COR-L47 (cell line): ENCODE data around the gene FNBP1L.

Experiments
- DNase-seq: peaks from one replicate; lab custom pipeline; 2025; lab: John Stamatoyannopoulos, UW

FNBP1L gene

GRCh38 chr1:93489756-93490155, 41.8 kb downstream of the FNBP1L start:
- DNase-seq, result no peak

GRCh38 chr1:93490357-93490756, 42.4 kb downstream of the FNBP1L start:
- DNase-seq, result no peak

GRCh38 chr1:93495911-93496310, 48.0 kb downstream of the FNBP1L start:
- DNase-seq, result no peak

- no peak for DNase-seq
Measured at GRCh38 chr1:93496520-93496919, 48.6 kb downstream of the FNBP1L start.

GRCh38 chr1:93499075-93499474, 51.2 kb downstream of the FNBP1L start:
- DNase-seq, result no peak

- DNase-seq, result no peak
Measured at GRCh38 chr1:93499533-93499932, 51.6 kb downstream of the FNBP1L start.

GRCh38 chr1:93500275-93500674, 52.4 kb downstream of the FNBP1L start:
- no peak for DNase-seq

GRCh38 chr1:93501399-93501798, 53.5 kb downstream of the FNBP1L start:
- DNase-seq, result no peak

- DNase-seq, result no peak
Measured at GRCh38 chr1:93501829-93502369, 54.0 kb downstream of the FNBP1L start.

- DNase-seq, result no peak
Measured at GRCh38 chr1:93502571-93502970, 54.7 kb downstream of the FNBP1L start.

GRCh38 chr1:93503163-93503562, 55.2 kb downstream of the FNBP1L start:
- DNase-seq, result no peak

GRCh38 chr1:93503816-93504215, 55.9 kb downstream of the FNBP1L start:
- DNase-seq, result no peak

- DNase-seq, result no peak
Measured at GRCh38 chr1:93504247-93505033, 56.5 kb downstream of the FNBP1L start.

- DNase-seq, result no peak
Measured at GRCh38 chr1:93506126-93506525, 58.2 kb downstream of the FNBP1L start.

- no peak for DNase-seq
Measured at GRCh38 chr1:93516164-93516563, 68.2 kb downstream of the FNBP1L start.

- no peak for DNase-seq
Measured at GRCh38 chr1:93518516-93518915, 70.6 kb downstream of the FNBP1L start.

GRCh38 chr1:93519199-93519829, 71.4 kb downstream of the FNBP1L start:
- DNase-seq, result no peak

- DNase-seq, result no peak
Measured at GRCh38 chr1:93521618-93522017, 73.7 kb downstream of the FNBP1L start.

- DNase-seq, result no peak
Measured at GRCh38 chr1:93522721-93523120, 74.8 kb downstream of the FNBP1L start.

- DNase-seq, result no peak
Measured at GRCh38 chr1:93525431-93525830, 77.5 kb downstream of the FNBP1L start.

GRCh38 chr1:93526431-93526830, 78.5 kb downstream of the FNBP1L start:
- no peak for DNase-seq

GRCh38 chr1:93528412-93528811, 80.5 kb downstream of the FNBP1L start:
- DNase-seq, result no peak

- peak; percentile 22 for DNase-seq
Measured at GRCh38 chr1:93531193-93531592, 83.3 kb downstream of the FNBP1L start.
